Activated naive CD4-positive, alpha-beta T cell (primary cell): ENCODE results near the gene SLC44A2.

Experiments used
- DNase-seq, 4 experiments: peaks; one replicate each; lab custom pipeline; 2025; lab: John Stamatoyannopoulos, UW

Gene SLC44A2

GRCh38 chr19:10682397-10683063 lies 57.2 kb downstream of the SLC44A2 start:
- DNase-seq: no peak

GRCh38 chr19:10683064-10683426 lies 57.7 kb downstream of the SLC44A2 start:
- DNase-seq: no peak

- DNase-seq: no peak
Measured at GRCh38 chr19:10683582-10683981, 58.2 kb downstream of the SLC44A2 start.

- no peak for DNase-seq
Measured at GRCh38 chr19:10685210-10685609, 59.9 kb downstream of the SLC44A2 start.

- DNase-seq: no peak
Measured at GRCh38 chr19:10686193-10686592, 60.8 kb downstream of the SLC44A2 start.

GRCh38 chr19:10686661-10687517 lies 61.5 kb downstream of the SLC44A2 start:
- DNase-seq: no peak

- no peak for DNase-seq
Measured at GRCh38 chr19:10687518-10688288, 62.4 kb downstream of the SLC44A2 start.

GRCh38 chr19:10688545-10689280 lies 63.4 kb downstream of the SLC44A2 start:
- no peak for DNase-seq

GRCh38 chr19:10690341-10690781 lies 65.0 kb downstream of the SLC44A2 start:
- DNase-seq: no peak

- DNase-seq: no peak
Measured at GRCh38 chr19:10691178-10691881, 66.0 kb downstream of the SLC44A2 start.

- DNase-seq: no peak
Measured at GRCh38 chr19:10691883-10692282, 66.5 kb downstream of the SLC44A2 start.

- no peak for DNase-seq
Measured at GRCh38 chr19:10692673-10693264, 67.4 kb downstream of the SLC44A2 start.
